MM.1S (cell line): ENCODE data around the gene APOL3.

ENCODE experiments used
- DNase-seq: peaks from one replicate; pipeline ENCODE4 v3.0.0-alpha.2; 2015
- H2AFZ ChIP-seq: fragments of 300-600 bp; sonication (generic); 2 replicates; pipeline ENCODE4 v1.6.0; 2016; ENCODE audit warnings: antibody characterized with exemption, low read length
- H3F3A ChIP-seq: fragments of 300-600 bp; sonication (generic); 2 replicates; pipeline ENCODE4 v1.6.1; 2016; ENCODE audit warnings: mild to moderate bottlenecking, antibody characterized with exemption, low read length, moderate library complexity, mixed read lengths; ENCODE audit not compliant: insufficient read depth
- H3K27ac ChIP-seq: fragments of 300-600 bp; sonication (generic); 2 replicates; pipeline ENCODE4 v1.5.1; 2016; ENCODE audit warnings: mild to moderate bottlenecking, low read length
- H3K27me3 ChIP-seq: fragments of 300-600 bp; sonication (generic); replicated peaks from 2 replicates; pipeline ENCODE4 v1.6.0; 2016; ENCODE audit warnings: low read length; ENCODE audit not compliant: insufficient read depth
- H3K36me3 ChIP-seq: fragments of 300-600 bp; sonication (generic); replicated peaks from 2 replicates; pipeline ENCODE4 v1.6.1; 2016; ENCODE audit warnings: mild to moderate bottlenecking, low read length, mixed read lengths; ENCODE audit not compliant: insufficient read depth
- H3K4me1 ChIP-seq: fragments of 300-600 bp; sonication (generic); 2 replicates; pipeline ENCODE4 v1.6.1; 2016; ENCODE audit warnings: low read length, mixed read lengths
- H3K4me2 ChIP-seq: fragments of 300-600 bp; sonication (generic); 2 replicates; pipeline ENCODE4 v1.6.0; 2016; ENCODE audit warnings: low read depth, low read length
- H3K4me3 ChIP-seq: fragments of 300-600 bp; sonication (generic); 2 replicates; pipeline ENCODE4 v1.5.1; 2016; ENCODE audit warnings: low read length, mixed read lengths
- H3K79me2 ChIP-seq: fragments of 300-600 bp; sonication (generic); 2 replicates; pipeline ENCODE4 v1.6.1; 2016; ENCODE audit warnings: mixed run types, low read length, mixed read lengths
- H3K9ac ChIP-seq: fragments of 300-600 bp; sonication (generic); 2 replicates; pipeline ENCODE4 v1.6.1; 2016; ENCODE audit warnings: low read length, mixed read lengths
- H3K9me2 ChIP-seq: fragments of 300-600 bp; sonication (generic); replicated peaks from 2 replicates; pipeline ENCODE4 v1.6.1; 2016; ENCODE audit warnings: mild to moderate bottlenecking, low read length, mixed read lengths; ENCODE audit not compliant: insufficient read depth
- H3K9me3 ChIP-seq: fragments of 300-600 bp; sonication (generic); replicated peaks from 2 replicates; pipeline ENCODE4 v1.6.1; 2016; ENCODE audit warnings: mild to moderate bottlenecking, low read length, mixed read lengths; ENCODE audit not compliant: insufficient read depth
- H4K20me1 ChIP-seq: fragments of 300-600 bp; sonication (generic); 2 replicates; pipeline ENCODE4 v1.6.1; 2016; ENCODE audit warnings: mild to moderate bottlenecking, low read length, moderate library complexity, mixed read lengths; ENCODE audit not compliant: insufficient read depth
- EZH2 ChIP-seq: fragments of 300-600 bp; sonication (generic); optimal IDR thresholded peaks from 2 replicates; pipeline ENCODE3; 2017; ENCODE audit warnings: low read depth, mild to moderate bottlenecking, antibody characterized with exemption, low read length, mixed read lengths
- EZH2phosphoT487 ChIP-seq: fragments of 300-600 bp; sonication (generic); IDR thresholded peaks from 2 replicates; pipeline ENCODE4 v1.6.1; 2018; ENCODE audit warnings: antibody characterized with exemption, low read length
- TF ChIP-seq, protein P1 (sequence below): fragments of 300-600 bp; sonication (generic); IDR thresholded peaks from 2 replicates; pipeline ENCODE4 v1.5.1; 2016; ENCODE audit warnings: antibody characterized with exemption, low read length, mixed read lengths

Gene APOL3

DNA sequence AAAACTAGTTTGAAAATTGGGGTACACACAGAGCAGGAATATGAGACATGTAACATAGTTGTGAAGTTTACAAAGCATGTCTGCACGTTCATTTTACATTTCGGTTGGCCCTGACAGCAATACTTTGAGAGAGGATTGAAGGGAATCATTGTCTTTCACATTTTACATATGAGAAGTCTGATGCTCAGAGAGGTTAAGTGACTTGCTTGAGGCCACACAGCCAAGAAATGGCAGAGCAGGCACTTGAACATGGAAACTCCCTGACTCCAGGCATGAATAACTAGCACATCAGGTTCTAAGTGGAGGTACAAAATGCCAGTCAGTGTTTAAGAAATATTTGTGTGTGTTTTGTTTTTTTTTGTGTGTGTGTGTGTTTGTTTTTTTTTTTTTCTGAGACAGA is 53.6 kb downstream of the APOL3 start:
- TF ChIP-seq, protein P1, sequence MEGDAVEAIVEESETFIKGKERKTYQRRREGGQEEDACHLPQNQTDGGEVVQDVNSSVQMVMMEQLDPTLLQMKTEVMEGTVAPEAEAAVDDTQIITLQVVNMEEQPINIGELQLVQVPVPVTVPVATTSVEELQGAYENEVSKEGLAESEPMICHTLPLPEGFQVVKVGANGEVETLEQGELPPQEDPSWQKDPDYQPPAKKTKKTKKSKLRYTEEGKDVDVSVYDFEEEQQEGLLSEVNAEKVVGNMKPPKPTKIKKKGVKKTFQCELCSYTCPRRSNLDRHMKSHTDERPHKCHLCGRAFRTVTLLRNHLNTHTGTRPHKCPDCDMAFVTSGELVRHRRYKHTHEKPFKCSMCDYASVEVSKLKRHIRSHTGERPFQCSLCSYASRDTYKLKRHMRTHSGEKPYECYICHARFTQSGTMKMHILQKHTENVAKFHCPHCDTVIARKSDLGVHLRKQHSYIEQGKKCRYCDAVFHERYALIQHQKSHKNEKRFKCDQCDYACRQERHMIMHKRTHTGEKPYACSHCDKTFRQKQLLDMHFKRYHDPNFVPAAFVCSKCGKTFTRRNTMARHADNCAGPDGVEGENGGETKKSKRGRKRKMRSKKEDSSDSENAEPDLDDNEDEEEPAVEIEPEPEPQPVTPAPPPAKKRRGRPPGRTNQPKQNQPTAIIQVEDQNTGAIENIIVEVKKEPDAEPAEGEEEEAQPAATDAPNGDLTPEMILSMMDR: no peak
- no peak for TF ChIP-seq EZH2
- no peak for TF ChIP-seq EZH2phosphoT487
- Histone ChIP-seq H3K9me3 (no peaks in the 10 kb centered on the region), H3F3A (no peaks in the 10 kb centered on the region), H2AFZ (no peak overlapping the region), H3K4me3 (no peak overlapping the region), H3K9me2 (no peaks in the 10 kb centered on the region), H3K9ac (no peak overlapping the region), H3K4me2 (no peak overlapping the region), H3K36me3 (no peaks in the 10 kb centered on the region), H3K27me3 (no peaks in the 10 kb centered on the region), H3K79me2 (no peaks in the 10 kb centered on the region), H3K4me1 (no peaks in the 10 kb centered on the region), H3K27ac (no peak overlapping the region), H4K20me1 (no peaks in the 10 kb centered on the region)
- no peak for DNase-seq

DNA sequence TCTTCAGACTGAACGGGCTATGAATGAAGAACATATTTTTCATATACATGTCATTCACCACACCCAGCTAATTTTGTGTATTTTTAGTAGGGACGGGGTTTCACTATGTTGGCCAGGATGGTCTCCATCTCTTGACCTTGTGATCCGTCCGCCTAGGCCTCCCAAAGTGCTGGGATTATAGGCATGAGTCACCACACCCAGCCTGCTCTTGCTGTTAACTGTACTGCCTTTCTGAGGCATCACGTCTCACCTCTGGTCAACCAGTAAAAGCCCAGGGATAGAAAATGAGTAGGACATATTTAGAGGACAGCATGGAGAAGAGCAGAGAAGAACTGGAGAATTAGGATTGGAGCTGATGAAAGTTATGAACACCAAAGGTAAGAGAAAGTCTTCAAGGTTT is 55.6 kb downstream of the APOL3 start:
- H3K4me1 ChIP-seq: no peaks in the 10 kb centered on the region
- no peak overlapping the region for H2AFZ ChIP-seq
- DNase-seq: no peak
- no peak for TF ChIP-seq EZH2phosphoT487
- TF ChIP-seq, protein P1: no peak
- TF ChIP-seq EZH2: no peak
- no peaks in the 10 kb centered on the region for H3K9me2 ChIP-seq
- H3K9ac ChIP-seq: no peak overlapping the region
- H3F3A ChIP-seq: no peaks in the 10 kb centered on the region
- no peak overlapping the region for H3K4me3 ChIP-seq
- no peaks in the 10 kb centered on the region for H4K20me1 ChIP-seq
- H3K9me3 ChIP-seq: no peaks in the 10 kb centered on the region
- H3K27ac ChIP-seq: no peak overlapping the region
- no peak overlapping the region for H3K4me2 ChIP-seq
- H3K27me3 ChIP-seq: no peaks in the 10 kb centered on the region
- H3K79me2 ChIP-seq: no peaks in the 10 kb centered on the region
- H3K36me3 ChIP-seq: no peaks in the 10 kb centered on the region

DNA sequence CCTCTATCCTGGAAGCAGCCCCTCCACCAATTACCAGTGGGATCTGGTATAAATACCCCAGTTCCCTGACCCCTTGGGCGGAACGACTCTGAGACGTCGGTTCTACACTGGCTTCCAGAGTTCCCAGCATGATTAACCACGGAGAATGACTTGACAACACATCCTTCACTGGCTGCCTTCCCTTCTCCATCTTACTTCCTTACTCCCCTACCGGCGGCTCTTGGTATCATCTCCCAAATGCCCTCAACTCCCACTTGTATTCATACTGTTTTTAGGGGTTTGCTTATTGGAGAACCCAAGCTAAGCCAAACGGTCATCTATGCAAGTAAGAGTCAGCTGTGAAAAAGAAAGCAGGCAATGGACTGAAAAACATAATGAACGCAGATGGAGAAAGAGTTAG is 56.1 kb downstream of the APOL3 start:
- no peak for TF ChIP-seq EZH2
- TF ChIP-seq, protein P1: no peak
- TF ChIP-seq EZH2phosphoT487: no peak
- Histone ChIP-seq H3K36me3 (no peaks in the 10 kb centered on the region), H3F3A (no peaks in the 10 kb centered on the region), H3K9me3 (no peaks in the 10 kb centered on the region), H3K79me2 (no peaks in the 10 kb centered on the region), H3K4me1 (no peaks in the 10 kb centered on the region), H2AFZ (no peak overlapping the region), H3K9me2 (no peaks in the 10 kb centered on the region), H4K20me1 (no peaks in the 10 kb centered on the region), H3K9ac (no peak overlapping the region), H3K27ac (no peak overlapping the region), H3K4me3 (no peak overlapping the region), H3K4me2 (no peak overlapping the region), H3K27me3 (no peaks in the 10 kb centered on the region)
- no peak for DNase-seq

GRCh38 chr22:36103891-36104290 is 56.7 kb downstream of the APOL3 start:
- no peak overlapping the region for H3K4me2 ChIP-seq
- no peak for DNase-seq
- no peaks in the 10 kb centered on the region for H3K79me2 ChIP-seq
- H3K27ac ChIP-seq: no peak overlapping the region
- H3K27me3 ChIP-seq: no peaks in the 10 kb centered on the region
- H3F3A ChIP-seq: no peaks in the 10 kb centered on the region
- no peaks in the 10 kb centered on the region for H3K36me3 ChIP-seq
- H3K9me3 ChIP-seq: no peaks in the 10 kb centered on the region
- H3K9ac ChIP-seq: no peak overlapping the region
- no peak overlapping the region for H3K4me3 ChIP-seq
- TF ChIP-seq EZH2phosphoT487 (no peak), EZH2 (no peak)
- TF ChIP-seq, protein P1: no peak
- H3K9me2 ChIP-seq: no peaks in the 10 kb centered on the region
- H2AFZ ChIP-seq: no peak overlapping the region
- H3K4me1 ChIP-seq: no peaks in the 10 kb centered on the region
- no peaks in the 10 kb centered on the region for H4K20me1 ChIP-seq
